Measurements from ENCODE around the gene GPD1.

Gene GPD1

GRCh38 chr12:50097952-50098351 is 5.9 kb upstream of the GPD1 start:
- Histone ChIP-seq H3K27ac (ENCODE audit: poor library complexity, severe bottlenecking) (no peak overlapping the region), H3K27me3 (ENCODE audit: insufficient read depth, poor library complexity, severe bottlenecking) (no peaks in the 10 kb centered on the region), H3K9me3 (ENCODE audit: severe bottlenecking) (no peaks in the 10 kb centered on the region), H3K36me3 (ENCODE audit: low read depth) (peaks cover 82% of the 10 kb centered on the region), H3K4me1 (ENCODE audit: insufficient read depth, poor library complexity, severe bottlenecking) (no peaks in the 10 kb centered on the region), H3K4me3 (ENCODE audit: severe bottlenecking) (no peak overlapping the region)
- DNase-seq (ENCODE audit: low spot score), result no peak
- no peak for ATAC-seq (ENCODE audit: low read depth)
- TF ChIP-seq, protein P1, sequence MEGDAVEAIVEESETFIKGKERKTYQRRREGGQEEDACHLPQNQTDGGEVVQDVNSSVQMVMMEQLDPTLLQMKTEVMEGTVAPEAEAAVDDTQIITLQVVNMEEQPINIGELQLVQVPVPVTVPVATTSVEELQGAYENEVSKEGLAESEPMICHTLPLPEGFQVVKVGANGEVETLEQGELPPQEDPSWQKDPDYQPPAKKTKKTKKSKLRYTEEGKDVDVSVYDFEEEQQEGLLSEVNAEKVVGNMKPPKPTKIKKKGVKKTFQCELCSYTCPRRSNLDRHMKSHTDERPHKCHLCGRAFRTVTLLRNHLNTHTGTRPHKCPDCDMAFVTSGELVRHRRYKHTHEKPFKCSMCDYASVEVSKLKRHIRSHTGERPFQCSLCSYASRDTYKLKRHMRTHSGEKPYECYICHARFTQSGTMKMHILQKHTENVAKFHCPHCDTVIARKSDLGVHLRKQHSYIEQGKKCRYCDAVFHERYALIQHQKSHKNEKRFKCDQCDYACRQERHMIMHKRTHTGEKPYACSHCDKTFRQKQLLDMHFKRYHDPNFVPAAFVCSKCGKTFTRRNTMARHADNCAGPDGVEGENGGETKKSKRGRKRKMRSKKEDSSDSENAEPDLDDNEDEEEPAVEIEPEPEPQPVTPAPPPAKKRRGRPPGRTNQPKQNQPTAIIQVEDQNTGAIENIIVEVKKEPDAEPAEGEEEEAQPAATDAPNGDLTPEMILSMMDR (IDR thresholded peaks at IDR 0.05; ENCODE audit: poor library complexity, severe bottlenecking), result no peak

GRCh38 chr12:50099302-50100008 is 4.4 kb upstream of the GPD1 start:
- TF ChIP-seq, protein P1 (IDR thresholded peaks at IDR 0.05; ENCODE audit: poor library complexity, severe bottlenecking), result no peak
- Histone ChIP-seq H3K27ac (ENCODE audit: poor library complexity, severe bottlenecking) (peak overlapping the region; percentile 10), H3K27me3 (ENCODE audit: insufficient read depth, poor library complexity, severe bottlenecking) (no peaks in the 10 kb centered on the region), H3K4me1 (ENCODE audit: insufficient read depth, poor library complexity, severe bottlenecking) (no peaks in the 10 kb centered on the region), H3K4me3 (ENCODE audit: severe bottlenecking) (no peak overlapping the region), H3K9me3 (ENCODE audit: severe bottlenecking) (no peaks in the 10 kb centered on the region), H3K36me3 (ENCODE audit: low read depth) (peaks cover 67% of the 10 kb centered on the region)
- no peak for DNase-seq (ENCODE audit: low spot score)
- ATAC-seq (ENCODE audit: low read depth), result peak; percentile 6; the same call in 1 of the 3 replicates

DNA sequence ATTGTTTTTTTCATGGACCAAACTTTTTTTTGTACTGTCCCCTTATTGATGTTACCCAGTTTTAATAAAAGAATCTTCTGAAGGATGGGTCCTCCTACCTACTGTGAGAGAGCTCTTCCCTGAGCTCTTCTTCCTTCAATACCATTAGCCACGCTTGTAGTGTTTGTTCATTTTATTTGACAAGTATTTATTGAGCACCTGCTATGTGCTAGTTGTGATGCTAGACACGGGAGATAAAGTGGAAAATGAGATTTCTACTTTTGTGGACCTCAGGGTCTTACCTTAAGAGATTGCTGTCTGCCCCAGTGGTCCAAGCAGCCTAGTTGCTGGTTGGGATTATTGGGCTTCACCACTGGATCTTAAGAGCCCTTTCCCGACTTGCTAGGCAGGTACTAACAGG is 3.2 kb upstream of the GPD1 start:
- Histone ChIP-seq H3K27ac (ENCODE audit: poor library complexity, severe bottlenecking) (no peak overlapping the region), H3K9me3 (ENCODE audit: severe bottlenecking) (no peaks in the 10 kb centered on the region), H3K4me3 (ENCODE audit: severe bottlenecking) (no peak overlapping the region), H3K27me3 (ENCODE audit: insufficient read depth, poor library complexity, severe bottlenecking) (no peaks in the 10 kb centered on the region), H3K36me3 (ENCODE audit: low read depth) (peaks cover 56% of the 10 kb centered on the region), H3K4me1 (ENCODE audit: insufficient read depth, poor library complexity, severe bottlenecking) (no peaks in the 10 kb centered on the region)
- DNase-seq (ENCODE audit: low spot score) (no peak), ATAC-seq (ENCODE audit: low read depth) (no peak)
- TF ChIP-seq, protein P1 (IDR thresholded peaks at IDR 0.05; ENCODE audit: poor library complexity, severe bottlenecking), result no peak

- no peak overlapping the region for H3K27ac ChIP-seq (ENCODE audit: poor library complexity, severe bottlenecking)
- H3K36me3 ChIP-seq (ENCODE audit: low read depth), result peaks cover 45% of the 10 kb centered on the region
- peak; percentile 38; the same call in 2 of the 3 replicates for ATAC-seq (ENCODE audit: low read depth)
- H3K9me3 ChIP-seq (ENCODE audit: severe bottlenecking), result no peaks in the 10 kb centered on the region
- DNase-seq (ENCODE audit: low spot score), result no peak
- H3K27me3 ChIP-seq (ENCODE audit: insufficient read depth, poor library complexity, severe bottlenecking), result no peaks in the 10 kb centered on the region
- no peak overlapping the region for H3K4me3 ChIP-seq (ENCODE audit: severe bottlenecking)
- H3K4me1 ChIP-seq (ENCODE audit: insufficient read depth, poor library complexity, severe bottlenecking), result no peaks in the 10 kb centered on the region
- TF ChIP-seq, protein P1 (IDR thresholded peaks at IDR 0.05; ENCODE audit: poor library complexity, severe bottlenecking), result peak; percentile 53
These were observed 2.1 kb upstream of the GPD1 start for GRCh38 chr12:50101663-50102062.

GRCh38 chr12:50102131-50102531 is 1.7 kb upstream of the GPD1 start:
- TF ChIP-seq, protein P1 (IDR thresholded peaks at IDR 0.05; ENCODE audit: poor library complexity, severe bottlenecking), result no peak
- Histone ChIP-seq H3K27ac (ENCODE audit: poor library complexity, severe bottlenecking) (no peak overlapping the region), H3K27me3 (ENCODE audit: insufficient read depth, poor library complexity, severe bottlenecking) (no peaks in the 10 kb centered on the region), H3K9me3 (ENCODE audit: severe bottlenecking) (no peaks in the 10 kb centered on the region), H3K4me1 (ENCODE audit: insufficient read depth, poor library complexity, severe bottlenecking) (no peaks in the 10 kb centered on the region), H3K4me3 (ENCODE audit: severe bottlenecking) (no peak overlapping the region), H3K36me3 (ENCODE audit: low read depth) (peaks cover 40% of the 10 kb centered on the region)
- DNase-seq (ENCODE audit: low spot score), result no peak
- no peak for ATAC-seq (ENCODE audit: low read depth)
